ENCODE measurements around the gene COLEC11. TPM values are rescaled to one million over a fixed set of nuclear protein-coding genes. Genes with fewer than 3 reads are reported as not detected.
"Not testable (repeated sequence)": the region's sequence is repeated elsewhere in the genome, so short reads cannot be mapped to it uniquely, and the experiment has no call there.

The COLEC11 gene
- total and polyA plus RNA-seq, 2 experiments from 2014 or later = 1.3 to 1.5 TPM

DNA sequence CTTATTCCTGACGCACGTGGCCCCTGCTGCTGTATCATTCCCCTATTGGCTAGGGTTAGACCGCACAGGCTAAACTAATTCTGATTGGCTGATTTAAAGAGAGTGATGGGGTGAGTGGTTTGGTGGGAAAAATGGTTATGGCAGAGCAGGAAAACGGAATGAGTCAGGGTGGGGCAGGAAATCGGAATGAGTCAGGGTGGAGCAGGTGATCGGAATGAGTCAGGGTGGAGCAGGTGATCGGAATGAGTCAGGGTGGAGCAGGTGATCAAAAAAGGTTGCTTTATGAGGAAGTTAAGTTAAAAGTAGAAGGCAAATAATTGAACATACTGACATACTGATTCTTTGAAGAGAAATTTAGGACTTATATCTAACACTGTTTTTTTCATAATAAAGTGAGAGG lies 65.7 kb downstream of the COLEC11 start:
- H4K20me1 ChIP-seq (replicated peaks; ENCODE audit: insufficient read depth); DNase-seq (ENCODE audit: low spot score); H3K9me3 Mint-ChIP-seq; H3K27me3 Mint-ChIP-seq (ENCODE audit: insufficient read depth, low read depth, poor library complexity); H2AFZ ChIP-seq; ATAC-seq; H3K36me3 ChIP-seq (ENCODE audit: insufficient read depth); H3K79me2 ChIP-seq (replicated peaks; ENCODE audit: insufficient read depth); H3K4me1 ChIP-seq (ENCODE audit: insufficient read depth); H3K4me2 ChIP-seq; H3F3A ChIP-seq (replicated peaks; ENCODE audit: low read depth); H3K27ac ChIP-seq (ENCODE audit: low read depth); H3K36me3 Mint-ChIP-seq (ENCODE audit: low read depth); H3K9me2 ChIP-seq (ENCODE audit: insufficient read depth); H3K4me3 Mint-ChIP-seq; H3K4me3 ChIP-seq; H3K27me3 ChIP-seq (ENCODE audit: insufficient read depth); H3K27ac Mint-ChIP-seq: not testable (repeated sequence)
- H3K4me1 Mint-ChIP-seq = peaks cover 18% of the 10 kb centered on the region

DNA sequence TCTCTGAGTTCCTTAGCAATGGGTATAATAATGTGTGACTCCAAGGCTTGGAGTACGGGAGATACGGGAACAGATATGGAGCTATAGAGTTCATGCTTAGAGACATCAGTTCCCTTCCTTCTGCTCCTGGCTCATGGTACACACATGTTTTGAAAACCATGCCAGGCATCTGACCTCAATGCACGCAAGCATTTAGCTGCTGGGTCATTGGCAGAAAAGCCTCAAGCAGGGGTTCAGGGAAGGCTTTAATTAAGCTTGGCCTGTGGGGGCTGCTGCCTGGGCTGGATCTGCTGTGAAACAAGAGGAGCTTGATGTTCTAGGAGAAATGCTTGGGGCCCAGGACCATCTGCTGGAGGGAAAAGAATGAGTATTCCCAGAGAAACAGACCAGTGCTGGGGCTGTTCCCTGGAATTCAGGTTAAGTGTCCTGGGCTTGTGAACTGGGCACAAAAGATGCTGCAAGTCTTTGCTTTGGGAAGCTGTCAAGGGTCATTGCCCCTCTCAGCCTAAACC lies 66.3 kb downstream of the COLEC11 start:
- H3K27ac Mint-ChIP-seq = no peak overlapping the region
- H3F3A ChIP-seq (replicated peaks; ENCODE audit: low read depth) = no peaks in the 10 kb centered on the region
- no peaks in the 10 kb centered on the region for H3K27me3 ChIP-seq (ENCODE audit: insufficient read depth)
- no peaks in the 10 kb centered on the region for H3K79me2 ChIP-seq (replicated peaks; ENCODE audit: insufficient read depth)
- H3K4me1 Mint-ChIP-seq = peaks cover 18% of the 10 kb centered on the region
- TF ChIP-seq ZNF114 (CRISPR knock-in tag; IDR thresholded peaks at IDR 0.05) (no peak), ZNF331 (CRISPR knock-in tag; IDR thresholded peaks at IDR 0.05; ENCODE audit: low read depth) (no peak), NANOG (IDR thresholded peaks at IDR 0.05; ENCODE audit: borderline replicate concordance) (no peak), STAT1 (IDR thresholded peaks at IDR 0.05; ENCODE audit: unreplicated experiment) (no peak), POLR2AphosphoS5 (IDR thresholded peaks at IDR 0.05; ENCODE audit: low read depth) (no peak), CREB1 (CRISPR knock-in tag; IDR thresholded peaks at IDR 0.05; ENCODE audit: low read depth) (no peak)
- TF ChIP-seq, protein P1, sequence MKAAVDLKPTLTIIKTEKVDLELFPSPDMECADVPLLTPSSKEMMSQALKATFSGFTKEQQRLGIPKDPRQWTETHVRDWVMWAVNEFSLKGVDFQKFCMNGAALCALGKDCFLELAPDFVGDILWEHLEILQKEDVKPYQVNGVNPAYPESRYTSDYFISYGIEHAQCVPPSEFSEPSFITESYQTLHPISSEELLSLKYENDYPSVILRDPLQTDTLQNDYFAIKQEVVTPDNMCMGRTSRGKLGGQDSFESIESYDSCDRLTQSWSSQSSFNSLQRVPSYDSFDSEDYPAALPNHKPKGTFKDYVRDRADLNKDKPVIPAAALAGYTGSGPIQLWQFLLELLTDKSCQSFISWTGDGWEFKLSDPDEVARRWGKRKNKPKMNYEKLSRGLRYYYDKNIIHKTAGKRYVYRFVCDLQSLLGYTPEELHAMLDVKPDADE (IDR thresholded peaks at IDR 0.05) = no peak
- 0 out of 2 replicates have a peak, but pooled peaks cover 4% of the 10 kb centered on the region for H3K4me1 ChIP-seq (ENCODE audit: insufficient read depth)
- no peak overlapping the region for H2AFZ ChIP-seq
- H3K4me2 ChIP-seq = no peak overlapping the region
- H3K4me3 Mint-ChIP-seq = no peak overlapping the region
- DNase-seq (ENCODE audit: low spot score) (no peak), ATAC-seq (no peak)
- H4K20me1 ChIP-seq (replicated peaks; ENCODE audit: insufficient read depth) = no peaks in the 10 kb centered on the region
- H3K36me3 ChIP-seq (ENCODE audit: insufficient read depth) = no peaks in the 10 kb centered on the region
- no peak overlapping the region for H3K27ac ChIP-seq (ENCODE audit: low read depth)
- no peak overlapping the region for H3K4me3 ChIP-seq
- no peaks in the 10 kb centered on the region for H3K36me3 Mint-ChIP-seq (ENCODE audit: low read depth)
- no peaks in the 10 kb centered on the region for H3K27me3 Mint-ChIP-seq (ENCODE audit: insufficient read depth, low read depth, poor library complexity)
- no peaks in the 10 kb centered on the region; the same call in 2 of the 3 replicates for H3K9me3 Mint-ChIP-seq
- H3K9me2 ChIP-seq (ENCODE audit: insufficient read depth) = no peaks in the 10 kb centered on the region

DNA sequence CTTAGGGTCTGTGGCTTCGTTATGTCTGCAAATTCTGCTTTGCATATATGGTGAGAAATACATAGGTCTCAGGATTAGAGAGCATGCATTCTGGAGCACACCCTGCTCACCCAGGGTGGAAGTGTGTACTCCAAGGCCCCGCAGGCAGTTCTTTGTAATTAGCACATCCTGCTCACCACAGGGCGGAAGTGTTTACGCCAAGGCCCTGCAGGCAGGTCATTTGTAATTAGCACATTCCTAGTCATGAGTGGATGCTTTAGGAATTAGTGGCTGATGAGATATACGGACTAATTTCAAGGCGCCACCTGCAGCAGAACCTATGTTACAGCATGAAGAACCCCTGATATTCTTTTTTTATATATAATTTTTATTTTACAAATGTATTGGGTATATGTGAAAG lies 67.3 kb downstream of the COLEC11 start:
- peak; percentile 38 for DNase-seq (ENCODE audit: low spot score)

More for the DNA sequence above, 67.3 kb downstream of the COLEC11 start:
- Mint-ChIP-seq H3K9me3 (no peaks in the 10 kb centered on the region; the same call in 2 of the 3 replicates), H3K27ac (no peak overlapping the region), H3K27me3 (ENCODE audit: insufficient read depth, low read depth, poor library complexity) (no peaks in the 10 kb centered on the region), H3K36me3 (ENCODE audit: low read depth) (no peaks in the 10 kb centered on the region), H3K4me1 (peaks cover 14% of the 10 kb centered on the region), H3K4me3 (no peak overlapping the region)
- Histone ChIP-seq H3F3A (replicated peaks; ENCODE audit: low read depth) (no peaks in the 10 kb centered on the region), H3K4me3 (no peak overlapping the region), H3K27ac (ENCODE audit: low read depth) (no peak overlapping the region), H3K4me2 (no peak overlapping the region), H3K4me1 (ENCODE audit: insufficient read depth) (0 out of 2 replicates have a peak, but pooled peaks cover 4% of the 10 kb centered on the region), H3K27me3 (ENCODE audit: insufficient read depth) (no peaks in the 10 kb centered on the region), H3K36me3 (ENCODE audit: insufficient read depth) (no peaks in the 10 kb centered on the region), H2AFZ (0 out of 2 replicates have a peak overlapping the region, but pooled peaks have one; percentile 18), H3K9me2 (ENCODE audit: insufficient read depth) (no peaks in the 10 kb centered on the region), H4K20me1 (replicated peaks; ENCODE audit: insufficient read depth) (no peaks in the 10 kb centered on the region), H3K79me2 (replicated peaks; ENCODE audit: insufficient read depth) (no peaks in the 10 kb centered on the region)
- TF ChIP-seq ZNF114 (CRISPR knock-in tag; IDR thresholded peaks at IDR 0.05) (no peak), EZH2 (IDR thresholded peaks at IDR 0.05; ENCODE audit: low read depth, unreplicated experiment) (no peak)
- TF ChIP-seq, protein P2, sequence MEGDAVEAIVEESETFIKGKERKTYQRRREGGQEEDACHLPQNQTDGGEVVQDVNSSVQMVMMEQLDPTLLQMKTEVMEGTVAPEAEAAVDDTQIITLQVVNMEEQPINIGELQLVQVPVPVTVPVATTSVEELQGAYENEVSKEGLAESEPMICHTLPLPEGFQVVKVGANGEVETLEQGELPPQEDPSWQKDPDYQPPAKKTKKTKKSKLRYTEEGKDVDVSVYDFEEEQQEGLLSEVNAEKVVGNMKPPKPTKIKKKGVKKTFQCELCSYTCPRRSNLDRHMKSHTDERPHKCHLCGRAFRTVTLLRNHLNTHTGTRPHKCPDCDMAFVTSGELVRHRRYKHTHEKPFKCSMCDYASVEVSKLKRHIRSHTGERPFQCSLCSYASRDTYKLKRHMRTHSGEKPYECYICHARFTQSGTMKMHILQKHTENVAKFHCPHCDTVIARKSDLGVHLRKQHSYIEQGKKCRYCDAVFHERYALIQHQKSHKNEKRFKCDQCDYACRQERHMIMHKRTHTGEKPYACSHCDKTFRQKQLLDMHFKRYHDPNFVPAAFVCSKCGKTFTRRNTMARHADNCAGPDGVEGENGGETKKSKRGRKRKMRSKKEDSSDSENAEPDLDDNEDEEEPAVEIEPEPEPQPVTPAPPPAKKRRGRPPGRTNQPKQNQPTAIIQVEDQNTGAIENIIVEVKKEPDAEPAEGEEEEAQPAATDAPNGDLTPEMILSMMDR (conservative IDR thresholded peaks at IDR 0.05; ENCODE audit: low read depth in 2 of 2) = peak in 1 of 2 experiments; percentile 16; a peak in 2 of 4 replicates
- peak; percentile 24; the same call in 1 of the 3 replicates for ATAC-seq

Measured in GM23338 (cell line).